ENCODE results near the gene SPRED2.

The SPRED2 gene

GRCh38 chr2:65402323-65402722, 30.1 kb downstream of the SPRED2 start:
- H3K27ac ChIP-seq, result peak overlapping the region; percentile 51
- TF ChIP-seq, protein P1, sequence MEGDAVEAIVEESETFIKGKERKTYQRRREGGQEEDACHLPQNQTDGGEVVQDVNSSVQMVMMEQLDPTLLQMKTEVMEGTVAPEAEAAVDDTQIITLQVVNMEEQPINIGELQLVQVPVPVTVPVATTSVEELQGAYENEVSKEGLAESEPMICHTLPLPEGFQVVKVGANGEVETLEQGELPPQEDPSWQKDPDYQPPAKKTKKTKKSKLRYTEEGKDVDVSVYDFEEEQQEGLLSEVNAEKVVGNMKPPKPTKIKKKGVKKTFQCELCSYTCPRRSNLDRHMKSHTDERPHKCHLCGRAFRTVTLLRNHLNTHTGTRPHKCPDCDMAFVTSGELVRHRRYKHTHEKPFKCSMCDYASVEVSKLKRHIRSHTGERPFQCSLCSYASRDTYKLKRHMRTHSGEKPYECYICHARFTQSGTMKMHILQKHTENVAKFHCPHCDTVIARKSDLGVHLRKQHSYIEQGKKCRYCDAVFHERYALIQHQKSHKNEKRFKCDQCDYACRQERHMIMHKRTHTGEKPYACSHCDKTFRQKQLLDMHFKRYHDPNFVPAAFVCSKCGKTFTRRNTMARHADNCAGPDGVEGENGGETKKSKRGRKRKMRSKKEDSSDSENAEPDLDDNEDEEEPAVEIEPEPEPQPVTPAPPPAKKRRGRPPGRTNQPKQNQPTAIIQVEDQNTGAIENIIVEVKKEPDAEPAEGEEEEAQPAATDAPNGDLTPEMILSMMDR (conservative IDR thresholded peaks at IDR 0.05), result no peak

DNA sequence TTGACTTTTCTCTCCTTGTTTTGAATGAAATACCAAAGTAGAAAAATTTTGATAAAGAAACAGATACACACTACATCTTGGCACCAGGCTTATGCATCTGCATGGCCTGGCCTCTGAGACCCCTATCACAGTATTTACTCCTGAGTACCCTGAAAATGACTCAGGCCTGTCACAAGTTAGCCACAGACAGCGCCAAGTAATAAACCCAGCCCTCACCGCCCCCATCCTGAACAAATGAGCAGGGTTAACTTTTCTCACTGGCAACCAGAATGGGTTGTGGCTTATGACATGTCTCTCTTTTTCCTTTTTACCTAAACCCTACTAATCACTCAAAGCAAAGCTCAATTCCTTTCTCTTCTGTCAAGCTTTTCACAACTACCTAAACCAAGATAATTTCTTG, 35.3 kb downstream of the SPRED2 start:
- TF ChIP-seq, protein P1 (conservative IDR thresholded peaks at IDR 0.05), result no peak
- H3K27ac ChIP-seq, result peak overlapping the region; percentile 55

GRCh38 chr2:65396348-65397026, 35.9 kb downstream of the SPRED2 start:
- peak overlapping the region; percentile 55 for H3K27ac ChIP-seq
- TF ChIP-seq, protein P1 (conservative IDR thresholded peaks at IDR 0.05), result no peak

DNA sequence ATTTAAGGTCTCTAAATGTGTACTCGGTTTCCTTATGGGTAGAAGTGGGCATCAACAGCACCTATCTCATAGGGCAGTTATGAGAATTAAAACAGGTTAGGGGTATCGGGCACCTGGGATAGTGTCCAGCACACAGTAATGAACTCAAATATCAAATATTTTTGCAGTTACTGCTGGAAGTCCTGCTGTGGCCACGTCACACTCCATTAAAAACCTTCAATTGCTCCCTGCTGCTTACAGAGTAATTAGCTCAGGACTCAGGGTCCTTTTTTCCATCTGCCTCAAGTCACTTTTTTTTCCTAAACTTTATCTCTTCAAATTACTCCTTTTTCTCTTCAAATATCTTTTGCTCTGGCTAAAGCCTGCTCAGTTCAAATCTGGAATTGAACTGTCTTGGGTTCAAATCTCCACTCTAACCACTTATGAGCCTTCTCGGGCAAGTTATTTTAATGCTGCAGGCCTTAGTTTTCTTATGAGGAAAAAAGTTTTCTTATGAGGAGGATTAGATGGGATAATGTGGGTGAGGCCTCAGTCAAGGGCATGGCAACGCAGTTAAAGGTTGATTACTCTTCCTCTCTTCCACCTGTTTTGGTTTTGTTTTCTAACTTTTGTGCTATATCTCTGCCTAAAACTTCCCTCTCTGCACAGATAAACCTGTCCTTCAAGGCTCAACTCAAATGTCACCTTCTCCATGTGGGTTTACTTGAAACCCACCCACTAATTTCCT, 36.6 kb downstream of the SPRED2 start:
- TF ChIP-seq, protein P1 (conservative IDR thresholded peaks at IDR 0.05), result no peak
- peak overlapping the region; percentile 55 for H3K27ac ChIP-seq

GRCh38 chr2:65393743-65394422, 38.5 kb downstream of the SPRED2 start:
- no peak overlapping the region for H3K27ac ChIP-seq
- TF ChIP-seq, protein P1 (conservative IDR thresholded peaks at IDR 0.05), result no peak

GRCh38 chr2:65393046-65393445, 39.4 kb downstream of the SPRED2 start:
- TF ChIP-seq, protein P1 (conservative IDR thresholded peaks at IDR 0.05), result no peak
- H3K27ac ChIP-seq, result no peak overlapping the region

GRCh38 chr2:65392609-65393008, 39.8 kb downstream of the SPRED2 start:
- no peak overlapping the region for H3K27ac ChIP-seq
- TF ChIP-seq, protein P1 (conservative IDR thresholded peaks at IDR 0.05), result no peak

Measured in VCaP (cell line).